Liver (tissue), 3 donors: ENCODE results near the gene HSD11B1L.

Source experiments
- CTCF ChIP-seq: fragments of 150-350 bp; IDR thresholded peaks from 2 replicates; pipeline ENCODE4 v1.5.1; 2017; ENCODE audit warnings: improper control_type of control experiment, low read depth, low read length; ENCODE audit not compliant: missing input control
- GABPA ChIP-seq, 2 donors: IDR thresholded peaks in 1 of 2; conservative IDR thresholded peaks in 1 of 2; 2 replicates each; pipeline ENCODE4 v1.6.1; 2016; ENCODE audit warnings: antibody characterized with exemption in 2 of 2, mild to moderate bottlenecking in 1 of 2, moderate library complexity in 1 of 2
- JUND ChIP-seq, 2 donors: IDR thresholded peaks; 2 replicates each; pipeline ENCODE4 v1.6.1; 2016; ENCODE audit warnings: antibody characterized with exemption in 2 of 2
- MAX ChIP-seq: IDR thresholded peaks from 2 replicates; pipeline ENCODE4 v1.6.1; 2016; ENCODE audit warnings: antibody characterized with exemption
- RAD21 ChIP-seq, 2 donors: IDR thresholded peaks; 2 replicates each; pipeline ENCODE4 v1.6.1; 2016; ENCODE audit warnings: antibody characterized with exemption in 2 of 2, mild to moderate bottlenecking in 2 of 2
- SP1 ChIP-seq: IDR thresholded peaks from 2 replicates; pipeline ENCODE4 v1.6.1; 2018; ENCODE audit warnings: antibody characterized with exemption, mild to moderate bottlenecking
- donor health status: healthy.
- donor health status: healthy.

DNA sequence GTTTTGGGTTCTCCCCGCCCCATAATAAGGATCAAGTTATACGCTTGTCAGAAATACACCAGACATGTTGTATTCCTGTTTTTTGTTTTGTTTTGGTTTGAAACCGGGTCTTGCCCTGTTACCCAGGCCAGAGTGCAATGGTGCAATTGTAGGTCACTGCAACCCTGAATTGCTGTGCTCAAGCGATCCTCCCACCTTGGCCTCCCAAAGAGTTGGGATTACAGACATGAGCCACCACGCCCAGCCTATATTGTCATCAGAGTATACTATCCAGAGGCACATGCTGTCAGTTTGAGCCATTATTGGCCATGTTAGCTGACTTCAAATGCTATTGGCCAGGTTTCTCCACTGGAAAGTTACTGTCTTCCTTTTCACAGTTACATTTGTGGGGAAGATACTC is 48.2 kb upstream of the HSD11B1L start:
- TF ChIP-seq CTCF (no peak), JUND (IDR thresholded peaks at IDR 0.05) (no peak), GABPA (IDR thresholded peaks at IDR 0.05 in 1 of 2, conservative IDR thresholded peaks at IDR 0.05 in 1 of 2) (no peak), MAX (no peak), SP1 (no peak), RAD21 (IDR thresholded peaks at IDR 0.05) (no peak)
